WI38 (cell line): ENCODE results near the gene ATP11A.

ENCODE experiments used
- H3K4me3 ChIP-seq: 2 replicates; pipeline ENCODE4 v1.5.1; 2011; ENCODE audit warnings: low read depth, mild to moderate bottlenecking, control low read depth, low read length
- TF ChIP-seq, protein P1 (sequence below): IDR thresholded peaks from 2 replicates; pipeline ENCODE4 v1.5.1; 2012; ENCODE audit warnings: low read depth, mild to moderate bottlenecking, control low read depth, low read length

ATP11A gene

GRCh38 chr13:112905619-112905989 is 215.8 kb downstream of the ATP11A start:
- TF ChIP-seq, protein P1, sequence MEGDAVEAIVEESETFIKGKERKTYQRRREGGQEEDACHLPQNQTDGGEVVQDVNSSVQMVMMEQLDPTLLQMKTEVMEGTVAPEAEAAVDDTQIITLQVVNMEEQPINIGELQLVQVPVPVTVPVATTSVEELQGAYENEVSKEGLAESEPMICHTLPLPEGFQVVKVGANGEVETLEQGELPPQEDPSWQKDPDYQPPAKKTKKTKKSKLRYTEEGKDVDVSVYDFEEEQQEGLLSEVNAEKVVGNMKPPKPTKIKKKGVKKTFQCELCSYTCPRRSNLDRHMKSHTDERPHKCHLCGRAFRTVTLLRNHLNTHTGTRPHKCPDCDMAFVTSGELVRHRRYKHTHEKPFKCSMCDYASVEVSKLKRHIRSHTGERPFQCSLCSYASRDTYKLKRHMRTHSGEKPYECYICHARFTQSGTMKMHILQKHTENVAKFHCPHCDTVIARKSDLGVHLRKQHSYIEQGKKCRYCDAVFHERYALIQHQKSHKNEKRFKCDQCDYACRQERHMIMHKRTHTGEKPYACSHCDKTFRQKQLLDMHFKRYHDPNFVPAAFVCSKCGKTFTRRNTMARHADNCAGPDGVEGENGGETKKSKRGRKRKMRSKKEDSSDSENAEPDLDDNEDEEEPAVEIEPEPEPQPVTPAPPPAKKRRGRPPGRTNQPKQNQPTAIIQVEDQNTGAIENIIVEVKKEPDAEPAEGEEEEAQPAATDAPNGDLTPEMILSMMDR = no peak
- no peak overlapping the region for H3K4me3 ChIP-seq

GRCh38 chr13:112905990-112906641 is 216.3 kb downstream of the ATP11A start:
- TF ChIP-seq, protein P1 = no peak
- no peak overlapping the region for H3K4me3 ChIP-seq

- no peak overlapping the region for H3K4me3 ChIP-seq
- TF ChIP-seq, protein P1 = no peak
These were observed 217.4 kb downstream of the ATP11A start for GRCh38 chr13:112907286-112907685.

DNA sequence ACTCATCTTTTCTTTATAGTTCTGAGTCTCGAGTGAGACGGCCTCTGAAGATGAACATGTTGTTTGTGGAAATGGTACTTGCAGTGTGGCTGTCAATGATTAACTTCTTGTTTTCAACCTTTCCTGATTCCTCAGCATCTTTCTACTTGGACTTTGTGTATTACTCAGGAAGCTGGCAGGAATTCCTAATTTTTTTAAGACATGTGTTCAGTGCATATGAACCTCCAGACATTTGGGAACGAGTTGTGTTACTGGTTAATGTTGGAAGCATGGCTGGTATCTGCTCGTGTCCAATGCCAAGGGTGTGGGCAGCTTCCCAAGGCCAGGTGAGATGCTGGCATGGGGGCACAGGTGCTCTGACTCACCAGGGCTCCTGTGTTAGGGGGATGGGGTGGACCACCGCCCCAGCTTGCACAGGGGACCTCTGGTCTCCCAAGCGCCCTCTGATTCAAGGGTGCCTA is 218.1 kb downstream of the ATP11A start:
- TF ChIP-seq, protein P1 = no peak

DNA sequence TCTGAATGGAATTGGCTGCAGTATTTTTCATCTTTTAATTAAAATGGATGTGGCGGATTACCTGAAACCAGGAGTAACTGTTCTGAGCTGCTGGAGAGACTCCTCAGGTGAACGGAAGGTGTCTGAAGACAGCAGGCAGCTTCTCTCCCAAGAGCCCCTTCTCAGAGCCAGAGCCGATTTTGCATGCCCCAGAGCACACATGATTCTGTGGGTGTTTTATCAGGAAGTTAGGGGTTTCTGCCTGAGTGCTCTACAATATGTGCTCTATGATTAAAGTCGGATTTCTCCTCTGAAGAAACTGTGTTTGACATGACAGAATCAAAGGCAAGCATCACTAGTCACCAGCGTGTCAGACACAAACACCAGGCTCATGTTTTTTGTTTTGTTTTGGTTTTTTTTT is 218.5 kb downstream of the ATP11A start:
- TF ChIP-seq, protein P1 = no peak
- no peak overlapping the region for H3K4me3 ChIP-seq

More for the DNA sequence above, 218.1 kb downstream of the ATP11A start:
- H3K4me3 ChIP-seq = no peak overlapping the region

DNA sequence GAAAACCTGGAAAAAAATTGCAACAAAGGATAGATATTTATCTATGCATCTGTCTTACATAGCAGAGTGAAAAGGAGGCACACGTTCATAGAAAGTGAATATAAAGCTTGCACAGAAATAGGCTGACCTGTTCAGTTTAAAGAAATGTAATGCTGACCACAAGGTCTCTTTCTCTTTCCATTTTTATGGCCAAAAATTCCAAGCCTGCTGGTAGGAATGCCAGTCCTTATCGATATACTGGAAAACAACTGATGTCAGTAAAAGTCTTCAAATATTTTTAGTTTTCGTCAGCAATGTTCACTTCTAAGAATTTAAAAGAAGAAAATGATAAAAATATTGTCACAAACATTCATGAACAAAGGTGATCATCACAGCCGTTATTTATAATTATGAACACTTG is 220.2 kb downstream of the ATP11A start:
- TF ChIP-seq, protein P1 = no peak
- no peak overlapping the region for H3K4me3 ChIP-seq

DNA sequence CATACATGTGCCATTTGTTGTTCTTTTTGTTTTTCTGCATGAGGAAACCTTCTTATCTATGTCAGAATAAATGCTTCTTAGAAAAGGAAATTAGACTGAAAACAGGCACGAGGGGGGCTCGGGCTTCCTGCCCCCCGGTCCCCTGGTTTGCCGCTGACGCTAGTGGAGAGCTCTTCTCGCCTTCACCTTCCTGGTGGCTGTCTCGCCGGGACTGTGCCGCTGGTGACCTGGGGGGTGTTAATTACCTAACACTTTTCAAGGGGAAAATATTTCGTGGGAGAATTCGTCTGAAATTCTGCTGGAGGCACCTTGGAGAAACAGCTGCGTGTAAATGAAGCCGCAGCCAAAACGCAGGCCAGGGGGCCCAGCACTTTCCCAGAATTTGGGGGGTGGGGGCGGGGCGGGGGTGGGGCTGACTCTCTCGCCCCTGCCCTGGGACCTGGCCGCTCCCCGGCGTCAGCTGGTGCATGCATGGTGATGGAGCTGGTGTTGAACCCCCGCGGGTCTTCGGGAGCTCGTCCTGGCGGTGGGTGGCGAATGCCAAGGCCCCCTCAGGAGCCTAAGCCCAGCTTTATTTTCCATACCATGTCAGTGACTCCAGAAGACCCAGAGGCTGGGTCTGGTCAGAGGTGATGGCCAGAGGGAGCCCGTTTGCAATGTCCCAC is 220.9 kb downstream of the ATP11A start:
- TF ChIP-seq, protein P1 = no peak

More for the DNA sequence above, 220.9 kb downstream of the ATP11A start:
- H3K4me3 ChIP-seq = no peak overlapping the region
